H9 (cell line): ENCODE measurements around the gene GBA2. TPM values are rescaled to one million over a fixed set of nuclear protein-coding genes. Genes with fewer than 3 reads are reported as not detected.

Experiments
- DNase-seq: peaks from one replicate; pipeline ENCODE4 v3.0.0-alpha.2; 2017
- H2AFZ ChIP-seq: one replicate; pipeline ENCODE4 v1.6.1; 2013; ENCODE audit warnings: mild to moderate bottlenecking, low read length, control low read depth, moderate library complexity
- H2AK5ac ChIP-seq: 2 replicates; pipeline ENCODE4 v1.6.1; 2013; ENCODE audit warnings: low read length, control low read depth, mixed read lengths; ENCODE audit not compliant: insufficient read length
- H2BK120ac ChIP-seq: one replicate; pipeline ENCODE4 v1.6.1; 2013; ENCODE audit warnings: low read depth, mild to moderate bottlenecking, low read length, control low read depth, inconsistent platforms; ENCODE audit not compliant: poor library complexity, severe bottlenecking
- H2BK12ac ChIP-seq: 2 replicates; pipeline ENCODE4 v1.6.1; 2013; ENCODE audit warnings: low read length, control low read depth, mixed read lengths, low read depth; ENCODE audit not compliant: insufficient read length
- H2BK15ac ChIP-seq: 2 replicates; pipeline ENCODE4 v1.6.1; 2013; ENCODE audit warnings: low read depth, low read length, control low read depth
- H2BK20ac ChIP-seq: one replicate; pipeline ENCODE4 v1.6.1; 2013; ENCODE audit warnings: low read depth, mild to moderate bottlenecking, low read length, control low read depth, inconsistent platforms; ENCODE audit not compliant: poor library complexity, severe bottlenecking
- H2BK5ac ChIP-seq: 2 replicates; pipeline ENCODE4 v1.6.1; 2013; ENCODE audit warnings: low read length, control low read depth, mixed read lengths; ENCODE audit not compliant: insufficient read length
- H3K14ac ChIP-seq: 2 replicates; pipeline ENCODE4 v1.6.1; 2013; ENCODE audit warnings: low read length, control low read depth; ENCODE audit not compliant: insufficient read depth
- H3K18ac ChIP-seq: 2 replicates; pipeline ENCODE4 v1.6.1; 2013; ENCODE audit warnings: low read depth, mild to moderate bottlenecking, mixed read lengths, low read length, control low read depth; ENCODE audit not compliant: insufficient read length
- H3K23ac ChIP-seq: 2 replicates; pipeline ENCODE4 v1.6.1; 2013; ENCODE audit warnings: low read length, control low read depth, mixed read lengths, low read depth; ENCODE audit not compliant: insufficient read length
- H3K23me2 ChIP-seq: 2 replicates; pipeline ENCODE4 v1.6.1; 2013; ENCODE audit warnings: low read depth, mild to moderate bottlenecking, mixed read lengths, low read length, control low read depth; ENCODE audit not compliant: insufficient read length, poor library complexity, severe bottlenecking
- H3K27ac ChIP-seq: 2 replicates; pipeline ENCODE4 v1.5.1; 2013; ENCODE audit warnings: low read length, control low read depth, mixed read lengths, low read depth; ENCODE audit not compliant: insufficient read length
- H3K27me3 ChIP-seq: 2 replicates; pipeline ENCODE4 v1.6.1; 2013; ENCODE audit warnings: low read length, control low read depth, inconsistent platforms; ENCODE audit not compliant: insufficient read depth
- H3K4ac ChIP-seq: 2 replicates; pipeline ENCODE4 v1.6.1; 2013; ENCODE audit warnings: low read depth, mild to moderate bottlenecking, control low read depth, inconsistent platforms, low read length, moderate library complexity
- H3K4me1 ChIP-seq: 2 replicates; pipeline ENCODE4 v1.6.1; 2013; ENCODE audit warnings: low read length, control low read depth, inconsistent platforms; ENCODE audit not compliant: insufficient read depth
- H3K4me2 ChIP-seq: 2 replicates; pipeline ENCODE4 v1.6.1; 2013; ENCODE audit warnings: low read length, control low read depth, mixed read lengths; ENCODE audit not compliant: insufficient read length, insufficient read depth
- H3K56ac ChIP-seq: 2 replicates; pipeline ENCODE4 v1.6.1; 2013; ENCODE audit warnings: low read depth, mild to moderate bottlenecking, mixed read lengths, low read length, control low read depth; ENCODE audit not compliant: insufficient read length
- H3K79me1 ChIP-seq: 2 replicates; pipeline ENCODE4 v1.6.1; 2013; ENCODE audit warnings: low read depth, mild to moderate bottlenecking, moderate library complexity, low read length, control low read depth, inconsistent platforms; ENCODE audit not compliant: insufficient read depth, poor library complexity, severe bottlenecking
- H3K79me2 ChIP-seq: 2 replicates; pipeline ENCODE4 v1.6.1; 2013; ENCODE audit warnings: low read length, control low read depth, inconsistent platforms; ENCODE audit not compliant: insufficient read depth
- H3K9ac ChIP-seq: 2 replicates; pipeline ENCODE4 v1.6.1; 2013; ENCODE audit warnings: low read length, control low read depth, mixed read lengths; ENCODE audit not compliant: insufficient read length; ENCODE audit errors: extremely low read depth
- H3K9me3 ChIP-seq: one replicate; pipeline ENCODE4 v1.6.1; 2013; ENCODE audit warnings: low read depth, low read length, inconsistent platforms; ENCODE audit not compliant: control insufficient read depth
- H3T11ph ChIP-seq: one replicate; pipeline ENCODE4 v1.6.1; 2013; ENCODE audit warnings: mild to moderate bottlenecking, low read length, control low read depth, inconsistent platforms
- H4K20me1 ChIP-seq: one replicate; pipeline ENCODE4 v1.6.1; 2013; ENCODE audit not compliant: control insufficient read depth, insufficient read length, insufficient read depth
- H4K5ac ChIP-seq: 2 replicates; pipeline ENCODE4 v1.6.1; 2013; ENCODE audit warnings: low read depth, mild to moderate bottlenecking, mixed read lengths, low read length, control low read depth; ENCODE audit not compliant: insufficient read length
- H4K8ac ChIP-seq: replicated peaks from 2 replicates; pipeline ENCODE4 v1.6.1; 2013; ENCODE audit warnings: low read length, control low read depth, mixed read lengths, low read depth; ENCODE audit not compliant: insufficient read length
- H4K91ac ChIP-seq: 2 replicates; pipeline ENCODE4 v1.6.1; 2013; ENCODE audit warnings: low read depth, mild to moderate bottlenecking, moderate library complexity, mixed read lengths, low read length, control low read depth; ENCODE audit not compliant: insufficient read length
- H3K27ac Mint-ChIP-seq, 3 experiments: 2 replicates in 2 of 3; 3 replicates in 1 of 3; pipeline ENCODE4 v1.8.0; 2020 to 2021; ENCODE audit warnings: mixed read lengths in 3 of 3, mild to moderate bottlenecking in 1 of 3, moderate library complexity in 1 of 3
- H3K27me3 Mint-ChIP-seq: 2 replicates; pipeline ENCODE4 v1.8.0; 2021; ENCODE audit warnings: low read depth, mild to moderate bottlenecking, moderate library complexity, mixed read lengths
- H3K36me3 Mint-ChIP-seq, 3 experiments: 2 replicates in 2 of 3; 3 replicates in 1 of 3; pipeline ENCODE4 v1.8.0; 2020 to 2021; ENCODE audit warnings: low read depth in 3 of 3, mixed read lengths in 3 of 3; ENCODE audit not compliant: insufficient read depth in 1 of 3
- H3K4me1 Mint-ChIP-seq, 2 experiments: 2 replicates each; pipeline ENCODE4 v1.8.0; 2020; ENCODE audit warnings: mixed read lengths in 2 of 2
- H3K4me3 Mint-ChIP-seq, 2 experiments: 2 replicates in 1 of 2; 3 replicates in 1 of 2; pipeline ENCODE4 v1.8.0; 2020 to 2021; ENCODE audit warnings: mild to moderate bottlenecking in 2 of 2, mixed read lengths in 2 of 2, moderate library complexity in 1 of 2
- H3K9me3 Mint-ChIP-seq, 2 experiments: 2 replicates in 1 of 2; 3 replicates in 1 of 2; pipeline ENCODE4 v1.8.0; 2020; ENCODE audit warnings: mild to moderate bottlenecking in 2 of 2, mixed read lengths in 2 of 2, moderate library complexity in 1 of 2
- WGBS: extraction: QIAGEN DNeasy Blood & Tissue Kit; methylation state at CpG from one replicate; pipeline ENCODE4 v1.1.7; 2013; ENCODE audit warnings: missing lambda C conversion rate, low lambda C conversion rate, mixed read lengths; ENCODE audit not compliant: insufficient read length; ENCODE audit errors: extremely low coverage; 5-methylcytosine and 5-hydroxymethylcytosine counted together
- total RNA-seq: library from RNA; stranded (reverse); gene quantifications from 2 replicates; pipeline ENCODE4 v1.2.1, GENCODE V29; 2021
- TF ChIP-seq, protein P1 (sequence below): fragments of 200-600 bp; sonication (generic); conservative IDR thresholded peaks from 3 replicates; pipeline ENCODE4 v1.8.0; 2021; ENCODE audit warnings: antibody characterized with exemption, mild to moderate bottlenecking

The GBA2 gene
- total RNA-seq, 1 experiment from 2014 or later = 103 TPM

DNA sequence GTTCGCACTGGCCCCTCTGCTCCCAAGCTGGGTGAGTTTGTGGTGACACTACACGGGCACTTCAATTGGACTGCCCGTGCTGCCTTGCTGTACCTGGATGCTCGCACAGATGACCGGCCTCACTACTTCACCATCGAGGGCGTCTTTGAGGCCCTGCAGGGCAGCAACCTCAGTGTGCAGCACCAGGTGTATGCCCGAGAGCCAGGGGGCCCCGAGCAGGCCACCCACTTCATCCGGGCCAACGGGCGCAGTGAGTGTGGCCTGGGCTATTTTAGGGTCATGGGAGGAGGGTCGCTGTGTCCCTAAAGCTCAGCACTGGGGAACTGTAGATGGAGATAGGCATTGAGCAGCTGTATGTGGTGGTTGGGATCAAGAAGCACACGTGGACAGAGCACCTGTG lies 43.8 kb upstream of the GBA2 start:
- H3K27me3 ChIP-seq = no peaks in the 10 kb centered on the region
- no peak overlapping the region for H2BK120ac ChIP-seq
- H3K56ac ChIP-seq = no peak overlapping the region
- no peak overlapping the region for H4K8ac ChIP-seq
- H3K27me3 Mint-ChIP-seq = peaks cover 4% of the 10 kb centered on the region
- H4K91ac ChIP-seq = no peak overlapping the region
- peak overlapping the region in 1 of 2 experiments; percentile 60; a peak in 2 of 5 replicates for H3K4me3 Mint-ChIP-seq
- H3K9me3 Mint-ChIP-seq = no peaks in the 10 kb centered on the region
- H3K4me2 ChIP-seq = no peak overlapping the region
- no peak overlapping the region for H4K5ac ChIP-seq
- no peak overlapping the region for H3K18ac ChIP-seq
- H2AFZ ChIP-seq = no peak overlapping the region
- no peak for DNase-seq
- no peak overlapping the region for H3K23ac ChIP-seq
- H2BK12ac ChIP-seq = no peak overlapping the region
- no peak overlapping the region for H3K14ac ChIP-seq
- H3K79me1 ChIP-seq = no peaks in the 10 kb centered on the region
- H3K23me2 ChIP-seq = peaks cover 3% of the 10 kb centered on the region
- TF ChIP-seq, protein P1, sequence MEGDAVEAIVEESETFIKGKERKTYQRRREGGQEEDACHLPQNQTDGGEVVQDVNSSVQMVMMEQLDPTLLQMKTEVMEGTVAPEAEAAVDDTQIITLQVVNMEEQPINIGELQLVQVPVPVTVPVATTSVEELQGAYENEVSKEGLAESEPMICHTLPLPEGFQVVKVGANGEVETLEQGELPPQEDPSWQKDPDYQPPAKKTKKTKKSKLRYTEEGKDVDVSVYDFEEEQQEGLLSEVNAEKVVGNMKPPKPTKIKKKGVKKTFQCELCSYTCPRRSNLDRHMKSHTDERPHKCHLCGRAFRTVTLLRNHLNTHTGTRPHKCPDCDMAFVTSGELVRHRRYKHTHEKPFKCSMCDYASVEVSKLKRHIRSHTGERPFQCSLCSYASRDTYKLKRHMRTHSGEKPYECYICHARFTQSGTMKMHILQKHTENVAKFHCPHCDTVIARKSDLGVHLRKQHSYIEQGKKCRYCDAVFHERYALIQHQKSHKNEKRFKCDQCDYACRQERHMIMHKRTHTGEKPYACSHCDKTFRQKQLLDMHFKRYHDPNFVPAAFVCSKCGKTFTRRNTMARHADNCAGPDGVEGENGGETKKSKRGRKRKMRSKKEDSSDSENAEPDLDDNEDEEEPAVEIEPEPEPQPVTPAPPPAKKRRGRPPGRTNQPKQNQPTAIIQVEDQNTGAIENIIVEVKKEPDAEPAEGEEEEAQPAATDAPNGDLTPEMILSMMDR = no peak
- no peak overlapping the region for H3K27ac Mint-ChIP-seq
- no peaks in the 10 kb centered on the region for H3K79me2 ChIP-seq
- no peaks in the 10 kb centered on the region for H3K4me1 ChIP-seq
- H3K4ac ChIP-seq = no peak overlapping the region
- peaks cover 17 to 22% of the 10 kb centered on the region in 2 experiments for H3K4me1 Mint-ChIP-seq
- H3K9ac ChIP-seq = no peak overlapping the region
- no peaks in the 10 kb centered on the region for H4K20me1 ChIP-seq
- no peak overlapping the region for H2BK20ac ChIP-seq
- no peak overlapping the region for H3T11ph ChIP-seq
- H3K36me3 Mint-ChIP-seq = no peaks in the 10 kb centered on the region; a peak in 1 of 7 replicates
- H3K27ac ChIP-seq = no peak overlapping the region
- H2AK5ac ChIP-seq = no peak overlapping the region
- H3K9me3 ChIP-seq = no peaks in the 10 kb centered on the region
- no peak overlapping the region for H2BK15ac ChIP-seq
- WGBS = no CpG with 5 or more reads among the region's 14 CpGs
- no peak overlapping the region for H2BK5ac ChIP-seq
